ENCODE results near the gene ZMYND10. TPM values are rescaled to one million over a fixed set of nuclear protein-coding genes. Genes with fewer than 3 reads are reported as not detected.

The ZMYND10 gene
- total and polyA plus RNA-seq, 2 donors (not counting 3 experiments of a cell fraction or from before 2014, with no cell fraction given) = 0.25 to 0.38 TPM

DNA sequence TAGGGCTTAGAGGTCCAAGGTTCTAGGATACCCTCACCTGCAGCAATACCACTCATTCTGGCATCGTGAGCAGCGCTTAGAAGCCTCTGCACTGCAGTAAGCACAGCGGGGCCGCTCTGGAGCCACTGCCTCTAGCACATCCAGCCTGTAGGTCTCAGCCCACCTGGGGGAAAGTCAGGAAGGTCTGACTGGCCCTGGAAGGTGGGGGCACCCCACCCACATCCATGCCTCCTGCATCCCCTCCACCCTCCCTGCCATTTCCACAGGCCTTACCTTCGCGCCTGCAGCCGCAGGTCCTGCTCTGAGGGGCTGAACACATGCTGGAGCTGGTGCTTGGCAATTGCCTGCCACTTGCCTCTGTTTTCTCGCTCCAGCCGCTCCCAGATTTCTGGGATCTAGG is 4.0 kb downstream of the ZMYND10 start:
- dilution Hi-C loops (cut with MboI; ENCODE audit: extremely low pct_ligation_motif_present, low sequenced_read_pairs) (no loop called here), intact Hi-C loops (cut with micrococcal nuclease) (no loop called here)
- ChIA-PET CTCF (interaction anchor here (1.1 to 2.4 kb wide), 3 partner anchors 18 to 201 kb away, joined by 3 to 6 read pairs (median 5); partner anchors contain the start of gene HYAL2), POLR2A (no interaction called here)
- Histone ChIP-seq H3K4me3 (replicated peaks in 1 of 3; ENCODE audit: insufficient read depth in 1 of 3, low read depth in 1 of 3, low read length in 3 of 3) (no peak overlapping the region), H3K27ac (ENCODE audit: insufficient read depth, low read depth, low read length) (no peak overlapping the region), H3K4me2 (ENCODE audit: insufficient read depth, low read length) (no peak overlapping the region), H4K20me1 (replicated peaks; ENCODE audit: control insufficient read depth, extremely low read depth, insufficient read depth, low read length) (no peaks in the 10 kb centered on the region), H3K9ac (replicated peaks; ENCODE audit: extremely low read depth, insufficient read depth, low read length) (no peak overlapping the region), H3K9me1 (replicated peaks; ENCODE audit: control insufficient read depth, extremely low read depth, insufficient read depth, low read length) (no peaks in the 10 kb centered on the region), H3K36me3 (ENCODE audit: control insufficient read depth in 2 of 2, extremely low read depth in 1 of 2, insufficient read depth in 2 of 2, low read length in 2 of 2) (no peaks in the 10 kb centered on the region), H3K4me1 (ENCODE audit: control insufficient read depth, extremely low read depth, insufficient read depth, low read length) (peaks cover 19% of the 10 kb centered on the region), H3K79me2 (ENCODE audit: control insufficient read depth, insufficient read depth, low read length) (peaks cover 6% of the 10 kb centered on the region), H3K27me3 (ENCODE audit: control insufficient read depth in 2 of 2, insufficient read depth in 2 of 2, low read length in 2 of 2) (no peaks in the 10 kb centered on the region), H3K9me3 (replicated peaks; ENCODE audit: control insufficient read depth, insufficient read depth, low read length) (no peaks in the 10 kb centered on the region), H2AFZ (ENCODE audit: low read depth, low read length) (no peak overlapping the region)
- no peak for FAIRE-seq
- no peak for DNase-seq (ENCODE audit: low read depth, low spot score)
- TF ChIP-seq, protein P1, sequence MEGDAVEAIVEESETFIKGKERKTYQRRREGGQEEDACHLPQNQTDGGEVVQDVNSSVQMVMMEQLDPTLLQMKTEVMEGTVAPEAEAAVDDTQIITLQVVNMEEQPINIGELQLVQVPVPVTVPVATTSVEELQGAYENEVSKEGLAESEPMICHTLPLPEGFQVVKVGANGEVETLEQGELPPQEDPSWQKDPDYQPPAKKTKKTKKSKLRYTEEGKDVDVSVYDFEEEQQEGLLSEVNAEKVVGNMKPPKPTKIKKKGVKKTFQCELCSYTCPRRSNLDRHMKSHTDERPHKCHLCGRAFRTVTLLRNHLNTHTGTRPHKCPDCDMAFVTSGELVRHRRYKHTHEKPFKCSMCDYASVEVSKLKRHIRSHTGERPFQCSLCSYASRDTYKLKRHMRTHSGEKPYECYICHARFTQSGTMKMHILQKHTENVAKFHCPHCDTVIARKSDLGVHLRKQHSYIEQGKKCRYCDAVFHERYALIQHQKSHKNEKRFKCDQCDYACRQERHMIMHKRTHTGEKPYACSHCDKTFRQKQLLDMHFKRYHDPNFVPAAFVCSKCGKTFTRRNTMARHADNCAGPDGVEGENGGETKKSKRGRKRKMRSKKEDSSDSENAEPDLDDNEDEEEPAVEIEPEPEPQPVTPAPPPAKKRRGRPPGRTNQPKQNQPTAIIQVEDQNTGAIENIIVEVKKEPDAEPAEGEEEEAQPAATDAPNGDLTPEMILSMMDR (IDR thresholded peaks at IDR 0.05; ENCODE audit: extremely low read depth in 1 of 2, insufficient read depth in 1 of 2, low read depth in 1 of 2, low read length in 2 of 2) = no peak
- TF ChIP-seq MAX (IDR thresholded peaks at IDR 0.05; ENCODE audit: insufficient read depth, insufficient read length) (no peak), POLR2AphosphoS5 (IDR thresholded peaks at IDR 0.05; ENCODE audit: insufficient read depth, low read depth, low read length) (no peak), MYC (IDR thresholded peaks at IDR 0.05; ENCODE audit: low read depth, low read length) (no peak), GATA2 (IDR thresholded peaks at IDR 0.05; ENCODE audit: insufficient read depth, insufficient read length, low read depth, low read length) (no peak), JUN (IDR thresholded peaks at IDR 0.05; ENCODE audit: borderline replicate concordance, insufficient read depth, insufficient read length, low read depth) (no peak), EZH2 (IDR thresholded peaks at IDR 0.05; ENCODE audit: borderline replicate concordance, low read depth, low read length, severe bottlenecking) (no peak)
- no TSS peak for BruUV-seq (replicated peaks)

Data from endothelial cell of umbilical vein (primary cell).